B cell (primary cell): ENCODE data around the gene NTMT1.

Source experiments
- EZH2 ChIP-seq: IDR thresholded peaks from 2 replicates; pipeline ENCODE4 v1.6.1; 2012; ENCODE audit warnings: borderline replicate concordance, low read depth, mild to moderate bottlenecking, moderate library complexity, low read length; ENCODE audit not compliant: insufficient read depth, poor library complexity, severe bottlenecking
- TF ChIP-seq, protein P1 (sequence below): fragments of 200-600 bp; IDR thresholded peaks from one replicate; pipeline ENCODE4 v1.8.0; 2022; ENCODE audit warnings: antibody characterized with exemption, mild to moderate bottlenecking

DNA sequence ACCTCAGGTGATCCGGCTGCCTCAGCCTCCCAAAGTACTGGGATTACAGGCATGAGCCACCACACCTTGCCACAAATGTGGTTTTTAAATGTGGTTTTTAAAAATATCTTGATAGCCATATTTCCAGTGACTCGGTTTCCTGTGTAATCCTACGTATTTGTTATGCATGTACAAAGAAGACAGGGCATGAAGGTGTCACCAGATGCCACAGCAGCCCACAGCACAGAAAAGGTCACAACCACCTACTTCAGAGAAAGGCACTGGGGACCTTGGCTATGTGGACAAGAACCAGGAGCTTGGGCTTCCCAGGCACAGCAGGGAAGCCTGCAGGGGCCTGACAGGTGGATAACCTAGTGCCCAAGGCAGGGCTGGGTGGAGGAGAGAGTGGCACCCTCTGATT is 43.1 kb upstream of the NTMT1 start:
- TF ChIP-seq, protein P1, sequence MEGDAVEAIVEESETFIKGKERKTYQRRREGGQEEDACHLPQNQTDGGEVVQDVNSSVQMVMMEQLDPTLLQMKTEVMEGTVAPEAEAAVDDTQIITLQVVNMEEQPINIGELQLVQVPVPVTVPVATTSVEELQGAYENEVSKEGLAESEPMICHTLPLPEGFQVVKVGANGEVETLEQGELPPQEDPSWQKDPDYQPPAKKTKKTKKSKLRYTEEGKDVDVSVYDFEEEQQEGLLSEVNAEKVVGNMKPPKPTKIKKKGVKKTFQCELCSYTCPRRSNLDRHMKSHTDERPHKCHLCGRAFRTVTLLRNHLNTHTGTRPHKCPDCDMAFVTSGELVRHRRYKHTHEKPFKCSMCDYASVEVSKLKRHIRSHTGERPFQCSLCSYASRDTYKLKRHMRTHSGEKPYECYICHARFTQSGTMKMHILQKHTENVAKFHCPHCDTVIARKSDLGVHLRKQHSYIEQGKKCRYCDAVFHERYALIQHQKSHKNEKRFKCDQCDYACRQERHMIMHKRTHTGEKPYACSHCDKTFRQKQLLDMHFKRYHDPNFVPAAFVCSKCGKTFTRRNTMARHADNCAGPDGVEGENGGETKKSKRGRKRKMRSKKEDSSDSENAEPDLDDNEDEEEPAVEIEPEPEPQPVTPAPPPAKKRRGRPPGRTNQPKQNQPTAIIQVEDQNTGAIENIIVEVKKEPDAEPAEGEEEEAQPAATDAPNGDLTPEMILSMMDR = no peak
- TF ChIP-seq EZH2 = no peak
